Uterus (tissue), 4 donors: ENCODE data around the gene CCDC148. TPM values are rescaled to one million over a fixed set of nuclear protein-coding genes. Genes with fewer than 3 reads are reported as not detected.

Experiments used
- DNase-seq, 2 donors: peaks; one replicate each; pipeline ENCODE4 v3.0.0-alpha.2; 2019 to 2020
- H3K27ac ChIP-seq, 2 donors: fragments of 200-600 bp; sonication (generic); 1 replicate in 1 of 2; 2 replicates in 1 of 2; pipeline ENCODE4 v1.5.1; 2016 to 2018
- H3K27me3 ChIP-seq, 2 donors: fragments of 200-600 bp; sonication (generic); one replicate each; pipeline ENCODE4 v1.5.1; 2018 to 2019; ENCODE audit warnings: control low read depth in 1 of 2
- H3K36me3 ChIP-seq, 2 donors: fragments of 200-600 bp; sonication (generic); one replicate each; pipeline ENCODE4 v1.5.1; 2019; ENCODE audit warnings: control low read depth in 1 of 2
- H3K4me1 ChIP-seq, 2 donors: fragments of 200-600 bp; sonication (generic); one replicate each; pipeline ENCODE4 v1.5.1; 2018 to 2019; ENCODE audit warnings: control low read depth in 1 of 2
- H3K4me3 ChIP-seq, 2 donors: fragments of 200-600 bp; sonication (generic); 1 replicate in 1 of 2; 2 replicates in 1 of 2; pipeline ENCODE4 v1.5.1; 2018 to 2019; ENCODE audit warnings: mild to moderate bottlenecking in 1 of 2
- H3K9me3 ChIP-seq, 2 donors: fragments of 200-600 bp; sonication (generic); one replicate each; pipeline ENCODE4 v1.5.1; 2019; ENCODE audit warnings: control low read depth in 1 of 2
- CTCF ChIP-seq, 4 experiments: fragments of 200-600 bp in 2 of 4; fragments of 450-650 bp in 2 of 4; sonication (generic) in 2 of 4; IDR thresholded peaks; one replicate each; pipeline ENCODE4 v1.5.1; 2016 to 2019; ENCODE audit warnings: antibody characterized with exemption in 4 of 4, mild to moderate bottlenecking in 2 of 4, moderate library complexity in 1 of 4
- POLR2A ChIP-seq, 2 donors: fragments of 450-650 bp; IDR thresholded peaks; one replicate each; pipeline ENCODE4 v1.6.1; 2016; ENCODE audit warnings: antibody characterized with exemption in 2 of 2, mild to moderate bottlenecking in 1 of 2, moderate library complexity in 1 of 2
- intact Hi-C: fragments of 100-400 bp; cut with DNase I; formaldehyde crosslinking; loops from one replicate; pipeline ENCODE4 v1.15.1; 2023; ENCODE audit warnings: low total_unique reads
- total RNA-seq, 4 donors: library from RNA; depleted of rRNA in 3 of 4; stranded (reverse); fragments of >200 nt in 3 of 4; gene quantifications; one replicate each; pipeline versions ENCODE4 v1.1.0 to v1.2.4, GENCODE V29; 2014 to 2023
- donor health status: DM: yes; HTN: yes; CAD: no.

The CCDC148 gene
- total RNA-seq, 4 donors from 2014 or later: 0.77 to 9.7 (median 3.0) TPM; not detected in 1

GRCh38 chr2:158213773-158214172 is 242.8 kb downstream of the CCDC148 start:
- intact Hi-C loops: no loop called here
- TF ChIP-seq POLR2A (IDR thresholded peaks at IDR 0.05) (no peak), CTCF (IDR thresholded peaks at IDR 0.05) (no peak)
- H3K36me3 ChIP-seq: no peaks in the 10 kb centered on the region
- no peaks in the 10 kb centered on the region for H3K9me3 ChIP-seq
- no peaks in the 10 kb centered on the region for H3K4me1 ChIP-seq
- H3K27me3 ChIP-seq: no peaks in the 10 kb centered on the region
- H3K27ac ChIP-seq: no peak overlapping the region
- DNase-seq: no peak
- H3K4me3 ChIP-seq: no peak overlapping the region

GRCh38 chr2:158212301-158212700 is 244.3 kb downstream of the CCDC148 start:
- H3K9me3 ChIP-seq: no peaks in the 10 kb centered on the region
- no peak for TF ChIP-seq POLR2A (IDR thresholded peaks at IDR 0.05)
- no peak for TF ChIP-seq CTCF (IDR thresholded peaks at IDR 0.05)
- H3K27me3 ChIP-seq: no peaks in the 10 kb centered on the region
- H3K36me3 ChIP-seq: no peaks in the 10 kb centered on the region
- intact Hi-C loops: no loop called here
- H3K4me3 ChIP-seq: no peak overlapping the region
- H3K4me1 ChIP-seq: no peaks in the 10 kb centered on the region
- no peak overlapping the region for H3K27ac ChIP-seq
- no peak for DNase-seq

- Histone ChIP-seq H3K4me3 (no peak overlapping the region), H3K27ac (no peak overlapping the region), H3K9me3 (no peaks in the 10 kb centered on the region), H3K27me3 (no peaks in the 10 kb centered on the region), H3K36me3 (no peaks in the 10 kb centered on the region), H3K4me1 (no peaks in the 10 kb centered on the region)
- DNase-seq: no peak
- intact Hi-C loops: no loop called here
- TF ChIP-seq POLR2A (IDR thresholded peaks at IDR 0.05) (no peak), CTCF (IDR thresholded peaks at IDR 0.05) (no peak)
Measured at GRCh38 chr2:158211502-158211901, 245.1 kb downstream of the CCDC148 start.

- DNase-seq: no peak
- H3K27ac ChIP-seq: no peak overlapping the region
- no peaks in the 10 kb centered on the region for H3K36me3 ChIP-seq
- no peak for TF ChIP-seq POLR2A (IDR thresholded peaks at IDR 0.05)
- TF ChIP-seq CTCF (IDR thresholded peaks at IDR 0.05): no peak
- no peaks in the 10 kb centered on the region for H3K4me1 ChIP-seq
- intact Hi-C loops: no loop called here
- no peak overlapping the region for H3K4me3 ChIP-seq
- no peaks in the 10 kb centered on the region for H3K9me3 ChIP-seq
- H3K27me3 ChIP-seq: no peaks in the 10 kb centered on the region
Measured at GRCh38 chr2:158207354-158207753, 249.2 kb downstream of the CCDC148 start.

- intact Hi-C loops: no loop called here
- Histone ChIP-seq H3K9me3 (no peaks in the 10 kb centered on the region), H3K27ac (no peak overlapping the region), H3K4me1 (no peaks in the 10 kb centered on the region), H3K4me3 (no peak overlapping the region), H3K36me3 (no peaks in the 10 kb centered on the region), H3K27me3 (no peaks in the 10 kb centered on the region)
- no peak for TF ChIP-seq CTCF (IDR thresholded peaks at IDR 0.05)
- no peak for TF ChIP-seq POLR2A (IDR thresholded peaks at IDR 0.05)
- no peak for DNase-seq
Measured at GRCh38 chr2:158205215-158205614, 251.3 kb downstream of the CCDC148 start.
